AG04449 (cell line): Measurements from ENCODE around the gene ALDH1L2.
A peak's percentile ranks its signal among the peaks of the same experiment; 100 is the strongest.

ENCODE experiments used
- CTCF ChIA-PET: fragments of 350-600 bp; formaldehyde crosslinking; extraction: SDS; loops from one replicate; lab custom pipeline; 2021; ENCODE audit warnings: antibody characterized with exemption; lab: Yijun Ruan, JAX
- POLR2A ChIA-PET: fragments of 400-600, 350-600 bp; formaldehyde crosslinking; extraction: SDS; loops from one replicate; lab custom pipeline; 2020; ENCODE audit warnings: antibody characterized with exemption, inconsistent platforms; lab: Yijun Ruan, JAX
- DNase-seq: peaks from one replicate; pipeline ENCODE4 v3.0.0-alpha.2; 2010; ENCODE audit warnings: low read depth, low spot score
- H3K4me3 ChIP-seq: 2 replicates; pipeline ENCODE4 v1.5.1; 2011; ENCODE audit warnings: low read depth, mild to moderate bottlenecking, control low read depth, low read length
- TF ChIP-seq, protein P1 (sequence below): IDR thresholded peaks from one replicate; pipeline ENCODE4 v1.5.1; 2011; ENCODE audit warnings: mild to moderate bottlenecking, moderate library complexity, low read length, control low read depth, inconsistent platforms; ENCODE audit not compliant: insufficient read depth; ENCODE audit errors: missing control alignments

ALDH1L2 gene

DNA sequence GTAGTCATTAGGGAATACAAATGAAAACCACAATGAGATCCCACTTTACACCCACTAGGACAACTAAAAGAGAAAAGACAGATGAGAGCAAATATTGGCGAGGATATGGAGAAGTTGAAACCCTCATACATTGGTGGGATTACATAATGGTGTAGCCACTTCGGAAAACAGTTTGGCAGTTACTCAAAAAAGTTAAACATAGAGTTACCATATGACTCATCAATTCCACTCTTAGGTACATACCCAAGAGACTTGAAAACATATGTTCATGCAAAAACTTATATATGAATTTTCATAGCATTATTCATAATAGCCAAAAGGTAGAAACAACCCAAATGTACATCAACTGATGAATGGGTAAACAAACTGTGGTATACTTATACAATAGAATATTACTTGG, 27.1 kb downstream of the ALDH1L2 start:
- ChIA-PET CTCF (interaction anchor here (1.0 to 7.4 kb wide), 3 partner anchors 9 to 28 kb away, joined by 3 to 113 read pairs (median 3); no protein-coding TSS in a partner anchor), POLR2A (no interaction called here)
- TF ChIP-seq, protein P1, sequence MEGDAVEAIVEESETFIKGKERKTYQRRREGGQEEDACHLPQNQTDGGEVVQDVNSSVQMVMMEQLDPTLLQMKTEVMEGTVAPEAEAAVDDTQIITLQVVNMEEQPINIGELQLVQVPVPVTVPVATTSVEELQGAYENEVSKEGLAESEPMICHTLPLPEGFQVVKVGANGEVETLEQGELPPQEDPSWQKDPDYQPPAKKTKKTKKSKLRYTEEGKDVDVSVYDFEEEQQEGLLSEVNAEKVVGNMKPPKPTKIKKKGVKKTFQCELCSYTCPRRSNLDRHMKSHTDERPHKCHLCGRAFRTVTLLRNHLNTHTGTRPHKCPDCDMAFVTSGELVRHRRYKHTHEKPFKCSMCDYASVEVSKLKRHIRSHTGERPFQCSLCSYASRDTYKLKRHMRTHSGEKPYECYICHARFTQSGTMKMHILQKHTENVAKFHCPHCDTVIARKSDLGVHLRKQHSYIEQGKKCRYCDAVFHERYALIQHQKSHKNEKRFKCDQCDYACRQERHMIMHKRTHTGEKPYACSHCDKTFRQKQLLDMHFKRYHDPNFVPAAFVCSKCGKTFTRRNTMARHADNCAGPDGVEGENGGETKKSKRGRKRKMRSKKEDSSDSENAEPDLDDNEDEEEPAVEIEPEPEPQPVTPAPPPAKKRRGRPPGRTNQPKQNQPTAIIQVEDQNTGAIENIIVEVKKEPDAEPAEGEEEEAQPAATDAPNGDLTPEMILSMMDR, result no peak
- H3K4me3 ChIP-seq, result no peak overlapping the region
- DNase-seq, result no peak

DNA sequence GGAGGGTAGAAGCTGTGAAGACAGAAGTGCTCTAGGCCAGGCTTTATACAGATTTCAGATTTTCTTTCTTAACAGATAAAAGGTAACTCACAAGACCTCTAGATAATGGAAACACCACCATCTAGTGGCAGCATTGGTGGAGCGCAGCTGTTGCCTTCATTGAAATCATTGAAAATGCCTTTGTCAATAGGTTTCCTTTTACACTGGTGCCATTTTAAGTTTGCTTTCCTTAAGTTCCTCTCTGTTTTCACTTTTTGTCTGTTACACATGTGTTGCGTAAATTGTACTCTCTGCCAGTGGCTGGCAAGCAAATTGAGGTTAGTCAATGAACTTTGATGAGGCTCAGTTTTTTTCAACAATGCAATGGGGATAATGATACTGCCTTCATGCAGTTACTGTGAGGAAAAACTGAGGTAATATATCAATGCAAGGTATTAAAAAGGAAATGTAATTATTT, 31.1 kb downstream of the ALDH1L2 start:
- peak; percentile 16 for DNase-seq
- no peak overlapping the region for H3K4me3 ChIP-seq
- CTCF ChIA-PET, result interaction anchor here (0.7 to 7.4 kb wide), 16 partner anchors 8 to 853 kb away, joined by 3 to 113 read pairs (median 8); no protein-coding TSS in a partner anchor
- POLR2A ChIA-PET, result no interaction called here
- TF ChIP-seq, protein P1, result peak; percentile 81

DNA sequence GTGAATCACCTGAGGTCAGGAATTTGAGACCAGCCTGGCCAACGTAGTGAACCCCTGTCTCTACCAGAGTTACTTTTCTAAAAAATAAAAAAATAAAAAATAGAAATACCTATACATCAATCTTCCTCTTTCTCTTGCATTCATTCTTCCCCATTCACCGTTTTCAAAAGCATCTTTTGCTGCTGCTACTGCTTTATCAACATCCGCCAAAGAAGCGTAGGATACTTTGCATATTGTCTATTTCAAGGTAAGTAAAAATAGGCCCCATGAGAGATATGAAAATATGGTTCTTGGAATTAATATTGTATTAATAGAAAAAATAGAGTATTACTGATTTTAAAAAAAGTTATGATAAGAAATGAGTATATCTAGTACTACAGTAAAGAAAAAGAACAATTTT, 32.3 kb downstream of the ALDH1L2 start:
- TF ChIP-seq, protein P1, result no peak
- DNase-seq, result no peak
- CTCF ChIA-PET, result interaction anchor here (1.1 to 7.4 kb wide), 9 partner anchors 13 to 852 kb away, joined by 3 to 113 read pairs (median 12); no protein-coding TSS in a partner anchor
- POLR2A ChIA-PET, result no interaction called here
- no peak overlapping the region for H3K4me3 ChIP-seq

DNA sequence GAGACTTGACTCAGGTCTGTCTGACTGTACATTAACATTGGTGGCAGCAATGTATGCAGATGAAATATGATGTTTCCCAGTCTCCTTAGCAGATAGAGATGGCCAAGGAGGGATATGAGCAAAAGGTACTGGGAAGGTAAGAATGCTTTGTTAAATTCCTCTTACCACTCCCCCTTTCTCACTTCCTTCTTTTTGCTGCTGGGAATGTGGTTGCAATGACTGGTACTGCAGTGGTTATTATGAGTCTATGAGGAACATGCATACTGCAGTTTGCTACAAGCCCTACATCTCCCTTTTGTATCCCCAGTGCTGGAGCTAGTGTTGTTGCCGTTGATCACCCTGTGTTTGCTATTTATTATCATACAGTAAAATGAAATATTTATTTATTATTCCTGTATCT, 35.9 kb downstream of the ALDH1L2 start:
- no peak overlapping the region for H3K4me3 ChIP-seq
- DNase-seq, result no peak
- POLR2A ChIA-PET, result interaction anchor here (0.8 kb wide), 1 partner anchor 35 kb away, joined by 3 read pairs; no protein-coding TSS in a partner anchor
- CTCF ChIA-PET, result interaction anchor here (0.8 kb wide), 1 partner anchor 22 kb away, joined by 3 read pairs; no protein-coding TSS in a partner anchor
- TF ChIP-seq, protein P1, result no peak

DNA sequence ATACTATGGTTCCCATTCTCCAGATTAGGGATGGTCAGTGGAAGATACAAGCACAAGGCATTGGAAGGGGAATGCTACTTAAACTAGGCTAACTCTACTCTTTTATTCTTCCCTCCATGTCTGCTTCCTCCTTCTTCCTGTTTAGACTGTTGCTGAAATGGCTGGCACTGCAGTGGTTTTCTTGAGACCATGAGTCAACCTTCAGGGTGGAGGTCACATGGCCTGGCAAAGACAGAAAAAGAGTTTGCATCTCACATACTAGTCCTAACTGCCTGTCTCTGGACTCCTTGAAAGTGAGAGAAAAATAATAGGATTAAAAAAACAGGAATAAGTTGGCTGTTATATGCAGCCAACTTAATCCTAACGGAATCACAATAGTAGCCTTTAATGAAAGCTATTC, 37.0 kb downstream of the ALDH1L2 start:
- POLR2A ChIA-PET, result no interaction called here
- TF ChIP-seq, protein P1, result no peak
- no peak overlapping the region for H3K4me3 ChIP-seq
- CTCF ChIA-PET, result interaction anchor here (1.9 kb wide), 2 partner anchors 23 to 26 kb away, joined by 4 to 8 read pairs; no protein-coding TSS in a partner anchor
- no peak for DNase-seq

DNA sequence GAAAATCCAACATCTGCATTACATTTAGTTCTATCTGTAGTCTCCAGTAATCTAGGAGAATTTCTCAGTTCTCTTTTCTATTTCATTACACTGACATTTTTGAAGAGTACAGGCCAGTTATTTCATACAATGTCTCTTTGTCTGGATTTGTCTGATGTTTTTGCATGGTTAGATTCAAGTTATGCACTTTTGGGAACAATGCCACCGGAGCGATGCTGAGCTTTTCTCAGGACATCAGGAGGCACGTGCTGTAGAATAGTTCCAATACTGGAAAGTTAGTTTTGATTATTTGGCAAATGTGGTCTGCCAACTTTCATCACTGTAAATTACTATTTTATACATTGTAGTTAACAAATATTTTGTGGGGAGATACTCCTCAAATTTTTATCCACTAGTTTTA, 43.1 kb downstream of the ALDH1L2 start:
- no peak for DNase-seq
- no peak overlapping the region for H3K4me3 ChIP-seq
- ChIA-PET POLR2A (no interaction called here), CTCF (interaction anchor here (1.1 kb wide), 1 partner anchor 12 kb away, joined by 3 read pairs; no protein-coding TSS in a partner anchor)
- TF ChIP-seq, protein P1, result no peak
